HepG2 (cell line): ENCODE results near the gene AGRN. TPM values are rescaled to one million over a fixed set of nuclear protein-coding genes. Genes with fewer than 3 reads are reported as not detected.

ENCODE experiments used
- AGO2 ChIP-seq: fragments of 200-400 bp; formaldehyde crosslinking; optimal IDR thresholded peaks from 2 replicates; pipeline ENCODE3; 2017; ENCODE audit warnings: mild to moderate bottlenecking, low read depth, low read length, moderate library complexity
- ARHGAP35 ChIP-seq: sonication (generic); formaldehyde crosslinking; IDR thresholded peaks from 2 replicates; pipeline ENCODE4 v1.9.0; 2022; ENCODE audit warnings: mild to moderate bottlenecking, inconsistent platforms, moderate library complexity, missing genetic modification reagents, borderline replicate concordance
- ESRRA ChIP-seq: sonication (generic); formaldehyde crosslinking; IDR thresholded peaks from 2 replicates; pipeline ENCODE4 v1.5.1; 2020; ENCODE audit warnings: mild to moderate bottlenecking, low read depth, missing genetic modification reagents
- FOSL2 ChIP-seq: sonication (generic); formaldehyde crosslinking; IDR thresholded peaks from 2 replicates; pipeline ENCODE4 v1.4.0; 2020; ENCODE audit warnings: missing genetic modification reagents
- GTF2F1 ChIP-seq: fragments of 150-350 bp; IDR thresholded peaks from 2 replicates; pipeline ENCODE4 v1.6.1; 2014; ENCODE audit warnings: low read length
- HIC2 ChIP-seq: sonication (generic); formaldehyde crosslinking; IDR thresholded peaks from 2 replicates; pipeline ENCODE4 v1.9.0; 2022; ENCODE audit warnings: low read depth, missing genetic modification reagents
- HNRNPL ChIP-seq: fragments of 200-400 bp; formaldehyde crosslinking; IDR thresholded peaks from 2 replicates; pipeline ENCODE4 v1.6.1; 2017; ENCODE audit warnings: mild to moderate bottlenecking, low read depth, low read length
- JUND ChIP-seq: sonication (generic); formaldehyde crosslinking; IDR thresholded peaks from 2 replicates; pipeline ENCODE4 v1.8.0; 2022; ENCODE audit warnings: mild to moderate bottlenecking, missing genetic modification reagents
- MIXL1 ChIP-seq: IDR thresholded peaks from 2 replicates; pipeline ENCODE4 v1.6.1; 2016
- STAG1 ChIP-seq: sonication (generic); formaldehyde crosslinking; IDR thresholded peaks from 2 replicates; pipeline ENCODE4 v1.4.0; 2020; ENCODE audit warnings: missing genetic modification reagents
- TBX3 ChIP-seq: fragments of 450-650 bp; IDR thresholded peaks from 2 replicates; pipeline ENCODE4 v1.6.1; 2017; ENCODE audit warnings: antibody characterized with exemption, mild to moderate bottlenecking, inconsistent platforms, borderline replicate concordance
- ZNF143 ChIP-seq: sonication (generic); formaldehyde crosslinking; IDR thresholded peaks from 2 replicates; pipeline ENCODE4 v1.4.0; 2020; ENCODE audit warnings: missing genetic modification reagents
- ZNF274 ChIP-seq: sonication (generic); formaldehyde crosslinking; IDR thresholded peaks from 2 replicates; pipeline ENCODE4 v1.5.1; 2020; ENCODE audit warnings: mild to moderate bottlenecking, missing genetic modification reagents
- ZNF44 ChIP-seq: sonication (generic); formaldehyde crosslinking; IDR thresholded peaks from 2 replicates; pipeline ENCODE4 v1.5.1; 2020; ENCODE audit warnings: mild to moderate bottlenecking, missing genetic modification reagents
- ZNF574 ChIP-seq: sonication (generic); formaldehyde crosslinking; IDR thresholded peaks from 2 replicates; pipeline ENCODE4 v1.4.0; 2020; ENCODE audit warnings: missing genetic modification reagents
- ZNF687 ChIP-seq: sonication (generic); formaldehyde crosslinking; IDR thresholded peaks from 2 replicates; pipeline ENCODE4 v1.5.1; 2020; ENCODE audit warnings: mild to moderate bottlenecking, missing genetic modification reagents, moderate library complexity
- ZNF709 ChIP-seq: sonication (generic); formaldehyde crosslinking; IDR thresholded peaks from 2 replicates; pipeline ENCODE4 v1.5.0; 2020; ENCODE audit warnings: mild to moderate bottlenecking, missing genetic modification reagents
- ZNF766 ChIP-seq: sonication (generic); formaldehyde crosslinking; IDR thresholded peaks from 2 replicates; pipeline ENCODE4 v1.5.0; 2020; ENCODE audit warnings: missing genetic modification reagents, borderline replicate concordance
- polyA plus RNA-seq, 8 experiments: library from polyadenylated mRNA; depleted of rRNA in 3 of 8; stranded (reverse) in 7 of 8; unstranded in 1 of 8; fragments of >200 nt; fragmentation: Illumina TruSeq in 4 of 8; extraction: Trizol in 4 of 8; gene quantifications; 2 replicates each; pipeline versions ENCODE4 v1.2.1 to v1.2.3, GENCODE V29; 2011 to 2016; ENCODE audit warnings: low read depth in 4 of 8, missing spikeins in 1 of 8, mixed read lengths in 1 of 8; ENCODE audit not compliant: insufficient read depth in 1 of 8
- total RNA-seq, 5 experiments: library from RNA; depleted of rRNA; stranded (reverse); fragments of >200 nt; fragmentation: Illumina TruSeq; extraction: Trizol; gene quantifications; 2 replicates each; pipeline ENCODE4 v1.2.3, GENCODE V29; 2016; ENCODE audit warnings: low read depth in 1 of 5
- TF ChIP-seq, protein P1 (sequence below): sonication (generic); formaldehyde crosslinking; IDR thresholded peaks from 2 replicates; pipeline ENCODE4 v1.8.1; 2023; ENCODE audit warnings: mild to moderate bottlenecking, missing genetic modification reagents

The AGRN gene
- total and polyA plus RNA-seq, 2 of the 13 experiments (the other 11 are each of a cell fraction or from before 2014, with no cell fraction given), result 29.8 to 65.2 TPM

DNA sequence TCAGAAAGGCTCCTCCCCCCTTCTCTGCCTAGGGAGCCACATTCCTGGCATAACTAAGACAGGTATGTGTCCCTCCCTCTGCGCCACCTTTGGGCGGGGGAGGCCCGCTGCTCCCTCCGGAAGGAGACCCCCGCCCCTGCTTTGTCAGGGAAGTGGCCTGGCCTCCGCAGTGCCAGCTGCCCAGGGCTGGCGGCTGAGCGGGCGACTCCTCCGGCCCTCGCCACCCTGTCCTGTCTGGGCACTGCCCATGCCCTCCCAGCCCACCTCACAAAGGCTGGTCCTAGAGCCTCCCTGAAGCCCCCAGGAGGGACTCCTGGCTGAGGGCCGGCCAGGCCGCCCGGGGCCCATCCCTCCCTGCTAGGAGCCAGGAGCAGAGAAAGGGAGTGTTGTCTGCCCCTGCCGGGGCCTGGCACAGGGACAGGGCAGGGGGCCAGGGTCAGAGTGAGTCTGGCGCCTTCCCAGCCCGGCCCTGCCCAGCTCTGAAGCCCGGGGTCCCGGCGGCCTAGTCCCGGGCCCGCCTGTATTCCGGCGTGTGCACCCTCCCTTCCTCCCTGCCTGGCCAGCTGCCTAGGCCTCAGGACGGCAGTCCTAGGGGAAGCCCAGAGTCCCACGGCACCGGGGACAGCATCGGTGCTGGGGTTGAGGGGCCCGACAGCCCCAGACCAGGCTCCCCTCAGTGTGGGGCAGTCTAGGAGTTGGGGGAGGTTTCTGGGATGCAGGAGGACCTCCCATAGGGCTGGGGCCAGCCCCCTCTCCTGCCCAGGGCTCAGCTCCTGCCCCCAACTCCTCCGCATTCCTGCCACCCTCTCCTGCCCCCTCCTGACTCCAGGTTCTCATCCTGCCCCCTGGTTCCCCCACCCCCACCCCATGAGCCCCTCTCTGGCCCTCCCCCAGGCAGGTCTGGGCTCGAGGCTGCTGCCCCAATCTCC is 5.1 kb downstream of the AGRN start (continued):
- TF ChIP-seq AGO2, result peak; percentile 79
- TF ChIP-seq FOSL2 (CRISPR knock-in tag), result peak; percentile 78
- TF ChIP-seq ZNF274 (CRISPR knock-in tag), result no peak
- no peak for TF ChIP-seq GTF2F1
- TF ChIP-seq TBX3, result no peak
- TF ChIP-seq STAG1, result no peak
- no peak for TF ChIP-seq ARHGAP35 (CRISPR knock-in tag)
- TF ChIP-seq ZNF574 (CRISPR knock-in tag), result no peak
- TF ChIP-seq ZNF44 (CRISPR knock-in tag), result no peak
- peak; percentile 76; the same call in 1 of the 2 replicates for TF ChIP-seq HIC2 (CRISPR knock-in tag)
- TF ChIP-seq ZNF687 (CRISPR knock-in tag), result peak; percentile 44
- TF ChIP-seq, protein P1, sequence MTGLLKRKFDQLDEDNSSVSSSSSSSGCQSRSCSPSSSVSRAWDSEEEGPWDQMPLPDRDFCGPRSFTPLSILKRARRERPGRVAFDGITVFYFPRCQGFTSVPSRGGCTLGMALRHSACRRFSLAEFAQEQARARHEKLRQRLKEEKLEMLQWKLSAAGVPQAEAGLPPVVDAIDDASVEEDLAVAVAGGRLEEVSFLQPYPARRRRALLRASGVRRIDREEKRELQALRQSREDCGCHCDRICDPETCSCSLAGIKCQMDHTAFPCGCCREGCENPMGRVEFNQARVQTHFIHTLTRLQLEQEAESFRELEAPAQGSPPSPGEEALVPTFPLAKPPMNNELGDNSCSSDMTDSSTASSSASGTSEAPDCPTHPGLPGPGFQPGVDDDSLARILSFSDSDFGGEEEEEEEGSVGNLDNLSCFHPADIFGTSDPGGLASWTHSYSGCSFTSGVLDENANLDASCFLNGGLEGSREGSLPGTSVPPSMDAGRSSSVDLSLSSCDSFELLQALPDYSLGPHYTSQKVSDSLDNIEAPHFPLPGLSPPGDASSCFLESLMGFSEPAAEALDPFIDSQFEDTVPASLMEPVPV (CRISPR knock-in tag), result no peak
- TF ChIP-seq ZNF766 (CRISPR knock-in tag), result no peak
- TF ChIP-seq JUND (CRISPR knock-in tag), result 0 out of 2 replicates have a peak, but pooled peaks have one; percentile 31
- TF ChIP-seq ESRRA (CRISPR knock-in tag), result no peak
- no peak for TF ChIP-seq ZNF709 (CRISPR knock-in tag)
- TF ChIP-seq ZNF143 (CRISPR knock-in tag), result no peak
- no peak for TF ChIP-seq MIXL1 (CRISPR knock-in tag)
- TF ChIP-seq HNRNPL, result peak; percentile 93
